AG04450 (cell line): ENCODE results near the gene TSC22D3. TPM values are rescaled to one million over a fixed set of nuclear protein-coding genes. Genes with fewer than 3 reads are reported as not detected.
"Not testable (repeated sequence)": the region's sequence is repeated elsewhere in the genome, so short reads cannot be mapped to it uniquely, and the experiment has no call there.

Source experiments
- CTCF ChIA-PET: fragments of 300-600, 350-600 bp; formaldehyde crosslinking; extraction: SDS; loops from one replicate; lab custom pipeline; 2022; ENCODE audit warnings: antibody characterized with exemption, inconsistent platforms; lab: Charles Lee
- POLR2A ChIA-PET: fragments of 350-600 bp; formaldehyde crosslinking; extraction: SDS; loops from one replicate; lab custom pipeline; 2021; ENCODE audit warnings: antibody characterized with exemption, inconsistent platforms; lab: Yijun Ruan, JAX
- DNase-seq: peaks from one replicate; pipeline ENCODE4 v3.0.0-alpha.2; 2011; ENCODE audit warnings: low read depth, low spot score
- H3K27ac ChIP-seq: one replicate; pipeline ENCODE4 v1.5.1; 2012; ENCODE audit warnings: low read depth, low read length, control low read depth
- H3K27me3 ChIP-seq: one replicate; pipeline ENCODE4 v1.6.0; 2012; ENCODE audit warnings: low read length; ENCODE audit not compliant: control insufficient read depth, insufficient read depth
- H3K4me3 ChIP-seq: 2 replicates; pipeline ENCODE4 v1.5.1; 2011; ENCODE audit warnings: mild to moderate bottlenecking, low read depth, low read length, control low read depth
- H3K9me3 ChIP-seq: 2 replicates; pipeline ENCODE4 v1.5.1; 2012; ENCODE audit warnings: low read length; ENCODE audit not compliant: control insufficient read depth, insufficient read depth
- CTCF ChIP-seq: IDR thresholded peaks from 2 replicates; pipeline ENCODE4 v1.5.1; 2011; ENCODE audit warnings: low read depth, low read length, control low read depth, inconsistent platforms
- polyA plus RNA-seq: library from polyadenylated mRNA; depleted of rRNA; stranded (reverse); fragments of >200 nt; gene quantifications from 2 replicates; pipeline ENCODE4 v1.2.3, GENCODE V29; 2011

Gene TSC22D3
- polyA plus RNA-seq, 1 experiment: 25.3 TPM

GRCh38 chrX:107699616-107700015 is 76.0 kb downstream of the TSC22D3 start:
- ChIA-PET POLR2A (no interaction called here), CTCF (no interaction called here)
- no peak overlapping the region for H3K27ac ChIP-seq
- H3K9me3 ChIP-seq: no peaks in the 10 kb centered on the region
- no peak overlapping the region for H3K4me3 ChIP-seq
- TF ChIP-seq CTCF: no peak
- peaks cover 3% of the 10 kb centered on the region for H3K27me3 ChIP-seq
- DNase-seq: no peak

GRCh38 chrX:107691024-107691448 is 84.6 kb downstream of the TSC22D3 start:
- DNase-seq: no peak
- Histone ChIP-seq H3K4me3 (no peak overlapping the region), H3K27ac (no peak overlapping the region), H3K27me3 (no peaks in the 10 kb centered on the region), H3K9me3 (no peaks in the 10 kb centered on the region)
- TF ChIP-seq CTCF: no peak
- ChIA-PET POLR2A (no interaction called here), CTCF (no interaction called here)

GRCh38 chrX:107687445-107687844 is 88.1 kb downstream of the TSC22D3 start:
- DNase-seq: no peak
- ChIA-PET POLR2A (no interaction called here), CTCF (interaction anchor here (0.7 to 1.5 kb wide), 3 partner anchors 15 to 400 kb away, joined by 3 to 6 read pairs (median 4); no protein-coding TSS in a partner anchor)
- Histone ChIP-seq H3K27ac (no peak overlapping the region), H3K27me3 (no peaks in the 10 kb centered on the region), H3K4me3 (no peak overlapping the region), H3K9me3 (no peaks in the 10 kb centered on the region)
- TF ChIP-seq CTCF: no peak

DNA sequence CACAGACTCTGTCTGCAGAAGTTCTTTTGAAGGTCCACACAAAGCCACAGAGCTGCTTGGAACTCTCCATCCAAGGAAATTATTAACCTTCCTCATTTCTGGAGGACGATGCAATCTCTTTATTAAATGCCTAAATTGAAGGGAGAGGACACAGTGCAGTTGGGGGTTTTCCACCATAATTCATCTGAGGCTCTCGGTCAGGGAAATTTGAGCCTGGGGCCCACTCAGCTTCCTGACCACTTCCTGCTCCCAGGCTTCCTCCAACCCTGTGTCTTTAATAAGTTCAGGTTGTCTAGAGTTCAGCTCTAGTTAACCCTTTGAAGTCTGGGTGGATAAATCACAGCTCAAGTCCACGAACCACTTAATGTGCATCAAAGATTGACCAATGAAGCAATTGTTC is 88.8 kb downstream of the TSC22D3 start:
- Histone ChIP-seq H3K27me3 (no peaks in the 10 kb centered on the region), H3K27ac (no peak overlapping the region), H3K9me3 (no peaks in the 10 kb centered on the region), H3K4me3 (no peak overlapping the region)
- POLR2A ChIA-PET: no interaction called here
- TF ChIP-seq CTCF: no peak
- CTCF ChIA-PET: interaction anchor here (0.7 to 1.5 kb wide), 3 partner anchors 15 to 399 kb away, joined by 3 to 6 read pairs (median 4); no protein-coding TSS in a partner anchor
- DNase-seq: no peak

DNA sequence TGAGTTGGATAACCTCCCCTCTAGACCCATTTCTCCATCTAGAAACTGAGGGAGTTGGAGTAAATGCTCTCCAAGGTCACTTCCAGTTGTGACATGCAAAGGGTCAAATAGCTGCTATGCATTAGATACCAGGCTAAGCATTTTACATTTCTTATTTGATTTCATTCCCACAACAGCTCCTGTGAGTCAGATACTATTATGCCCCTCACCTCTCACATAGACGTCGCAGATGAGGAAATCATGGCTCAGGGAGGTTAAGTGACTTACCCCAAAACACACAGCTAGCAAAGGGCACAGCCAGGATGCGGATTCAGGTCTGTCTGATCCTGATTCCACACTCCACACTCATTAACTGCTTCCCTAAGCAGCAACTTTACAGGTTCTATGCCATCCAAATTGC is 89.6 kb downstream of the TSC22D3 start:
- POLR2A ChIA-PET: no interaction called here
- no peak for TF ChIP-seq CTCF
- H3K27me3 ChIP-seq: no peaks in the 10 kb centered on the region
- no peak for DNase-seq
- no peak overlapping the region for H3K4me3 ChIP-seq
- CTCF ChIA-PET: interaction anchor here (1.5 kb wide), 1 partner anchor 14 kb away, joined by 4 read pairs; no protein-coding TSS in a partner anchor
- H3K27ac ChIP-seq: no peak overlapping the region
- no peaks in the 10 kb centered on the region for H3K9me3 ChIP-seq

DNA sequence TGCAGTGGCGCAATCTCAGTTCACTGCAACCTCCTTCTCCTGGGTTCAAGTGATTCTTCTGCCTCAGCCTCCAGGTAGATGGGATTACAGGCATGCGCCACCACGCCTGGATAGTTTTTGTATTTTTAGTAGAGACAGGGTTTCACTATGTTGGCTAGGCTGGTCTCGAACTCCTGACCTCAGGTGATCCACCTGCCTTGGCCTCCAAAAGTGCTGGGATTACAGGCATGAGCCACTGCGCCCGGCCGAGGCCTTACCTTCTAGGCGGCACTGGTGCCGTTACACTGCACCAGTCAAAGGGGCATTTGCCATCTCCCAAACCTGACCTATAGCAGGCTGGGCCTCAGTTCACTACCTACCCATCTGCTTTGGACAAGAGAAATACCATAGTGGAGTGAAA is 90.0 kb downstream of the TSC22D3 start:
- H3K27me3 ChIP-seq, DNase-seq, H3K9me3 ChIP-seq, H3K4me3 ChIP-seq, POLR2A ChIA-PET, CTCF ChIA-PET, H3K27ac ChIP-seq: not testable (repeated sequence)
